H1 (cell line): ENCODE data around the gene CACNG5. TPM values are rescaled to one million over a fixed set of nuclear protein-coding genes. Genes with fewer than 3 reads are reported as not detected.

Experiments used
- CTCF ChIA-PET: fragments of 300-600 bp; sonication (Branson Sonifier 250); formaldehyde crosslinking; loops from one replicate; lab custom pipeline; 2021; ENCODE audit not compliant: partially characterized antibody; lab: Charles Lee
- POLR2A ChIA-PET: fragments of 300-600 bp; sonication (Branson Sonifier 250); formaldehyde crosslinking; loops from one replicate; lab custom pipeline; 2021; ENCODE audit warnings: inconsistent platforms; ENCODE audit not compliant: partially characterized antibody; lab: Charles Lee
- DNase-seq, 2 experiments: peaks; one replicate each; pipeline versions ENCODE4 v3.0.0 to v3.0.0-alpha.2; 2010 to 2022; ENCODE audit warnings: low spot score in 2 of 2, low read depth in 1 of 2, mixed read lengths in 1 of 2
- FAIRE-seq: peaks from 2 replicates; lab custom pipeline; 2011; peaks lifted over from hg19 to GRCh38; lab: Jason Lieb, UNC
- H2AFZ ChIP-seq: 2 replicates; pipeline ENCODE4 v1.8.1; 2012; ENCODE audit warnings: low read length, inconsistent platforms
- H2AK5ac ChIP-seq: 2 replicates; pipeline ENCODE4 v1.6.1; 2013; ENCODE audit warnings: low read depth, low read length
- H2BK120ac ChIP-seq: replicated peaks from 2 replicates; pipeline ENCODE3; 2013; ENCODE audit warnings: low read depth, low read length, inconsistent platforms
- H2BK12ac ChIP-seq: 2 replicates; pipeline ENCODE4 v1.6.1; 2013; ENCODE audit warnings: low read depth, low read length
- H2BK15ac ChIP-seq: 2 replicates; pipeline ENCODE4 v1.6.1; 2013; ENCODE audit warnings: low read length
- H2BK20ac ChIP-seq: 2 replicates; pipeline ENCODE4 v1.6.1; 2013; ENCODE audit warnings: low read length
- H2BK5ac ChIP-seq: 2 replicates; pipeline ENCODE4 v1.6.1; 2013; ENCODE audit warnings: low read depth, low read length
- H3K14ac ChIP-seq: 2 replicates; pipeline ENCODE4 v1.6.1; 2013; ENCODE audit warnings: inconsistent platforms; ENCODE audit not compliant: insufficient read length
- H3K18ac ChIP-seq: 2 replicates; pipeline ENCODE4 v1.6.1; 2013; ENCODE audit warnings: low read length; ENCODE audit errors: extremely low read depth
- H3K23ac ChIP-seq: 2 replicates; pipeline ENCODE4 v1.6.1; 2013; ENCODE audit warnings: inconsistent platforms; ENCODE audit not compliant: insufficient read length
- H3K23me2 ChIP-seq: 2 replicates; pipeline ENCODE4 v1.6.1; 2013; ENCODE audit warnings: low read depth, low read length
- H3K27ac ChIP-seq: 2 replicates; pipeline ENCODE4 v1.6.1; 2011; ENCODE audit warnings: low read depth, low read length, inconsistent platforms
- H3K27me3 ChIP-seq, 4 experiments: replicated peaks in 1 of 4; 1 replicate in 1 of 4; 2 replicates in 3 of 4; pipeline versions ENCODE4 v1.6.1 to v1.8.1; 2011 to 2013; ENCODE audit warnings: low read length in 3 of 4, mild to moderate bottlenecking in 3 of 4, inconsistent platforms in 2 of 4, mixed read lengths in 2 of 4, moderate library complexity in 1 of 4; ENCODE audit not compliant: control insufficient read depth in 3 of 4, insufficient read depth in 3 of 4; ENCODE audit errors: extremely low read depth in 1 of 4
- H3K36me3 ChIP-seq, 4 experiments: 2 replicates each; pipeline versions ENCODE4 v1.6.1 to v1.8.1; 2011 to 2013; ENCODE audit warnings: mild to moderate bottlenecking in 4 of 4, low read length in 3 of 4, moderate library complexity in 2 of 4, control low read depth in 1 of 4, inconsistent platforms in 1 of 4; ENCODE audit not compliant: insufficient read depth in 4 of 4, control insufficient read depth in 2 of 4
- H3K4ac ChIP-seq: replicated peaks from 2 replicates; pipeline ENCODE3; 2013; ENCODE audit warnings: low read length, low read depth, mixed read lengths, inconsistent platforms; ENCODE audit not compliant: insufficient read length
- H3K4me1 ChIP-seq, 4 experiments: replicated peaks in 1 of 4; 1 replicate in 1 of 4; 2 replicates in 3 of 4; pipeline versions ENCODE4 v1.6.1 to v1.8.1; 2011 to 2013; ENCODE audit warnings: low read length in 3 of 4, inconsistent platforms in 2 of 4, mixed read lengths in 1 of 4; ENCODE audit not compliant: insufficient read depth in 4 of 4, control insufficient read depth in 3 of 4
- H3K4me2 ChIP-seq, 2 experiments: 2 replicates each; pipeline versions ENCODE4 v1.6.1 to v1.8.1; 2011 to 2013; ENCODE audit warnings: low read depth in 2 of 2, low read length in 2 of 2, control low read depth in 1 of 2, inconsistent platforms in 1 of 2, mild to moderate bottlenecking in 1 of 2; ENCODE audit not compliant: insufficient read depth in 1 of 2
- H3K4me3 ChIP-seq, 4 experiments: fragments of 200-600, 300-600 bp in 1 of 4; sonication (generic), shearing (Covaris generic), sonication (Bioruptor Twin) in 1 of 4; 2 replicates each; pipeline versions ENCODE4 v1.5.1 to v1.8.1; 2011 to 2016; ENCODE audit warnings: low read length in 4 of 4, low read depth in 3 of 4, control low read depth in 2 of 4, inconsistent platforms in 2 of 4, mild to moderate bottlenecking in 2 of 4, mixed read lengths in 1 of 4, moderate library complexity in 1 of 4; ENCODE audit not compliant: insufficient read depth in 2 of 4; ENCODE audit errors: extremely low read depth in 1 of 4
- H3K56ac ChIP-seq: replicated peaks from 2 replicates; pipeline ENCODE3; 2013; ENCODE audit warnings: low read depth, mild to moderate bottlenecking, mixed read lengths, low read length, inconsistent platforms; ENCODE audit not compliant: insufficient read length
- H3K79me1 ChIP-seq: 2 replicates; pipeline ENCODE4 v1.6.1; 2013; ENCODE audit warnings: low read depth, low read length, control low read depth
- H3K79me2 ChIP-seq, 2 experiments: 2 replicates each; pipeline versions ENCODE4 v1.6.1 to v1.8.1; 2012 to 2013; ENCODE audit warnings: low read length in 2 of 2, mild to moderate bottlenecking in 2 of 2, inconsistent platforms in 1 of 2; ENCODE audit not compliant: insufficient read depth in 2 of 2, control insufficient read depth in 1 of 2
- H3K9ac ChIP-seq, 4 experiments: replicated peaks in 1 of 4; 1 replicate in 1 of 4; 2 replicates in 3 of 4; pipeline versions ENCODE4 v1.6.1 to v1.8.1; 2011 to 2013; ENCODE audit warnings: low read depth in 3 of 4, low read length in 3 of 4, control low read depth in 2 of 4, mild to moderate bottlenecking in 2 of 4, moderate library complexity in 2 of 4, inconsistent platforms in 1 of 4; ENCODE audit errors: extremely low read depth in 1 of 4
- H3K9me3 ChIP-seq, 2 experiments: 2 replicates each; pipeline versions ENCODE4 v1.6.1 to v1.8.1; 2012 to 2013; ENCODE audit warnings: mild to moderate bottlenecking in 2 of 2, moderate library complexity in 2 of 2, control low read depth in 1 of 2, inconsistent platforms in 1 of 2, low read depth in 1 of 2, low read length in 1 of 2, mixed read lengths in 1 of 2; ENCODE audit not compliant: insufficient read depth in 2 of 2
- H4K20me1 ChIP-seq, 2 experiments: replicated peaks in 1 of 2; 2 replicates each; pipeline versions ENCODE3 to v1.8.1; 2011 to 2013; ENCODE audit warnings: inconsistent platforms in 2 of 2, low read length in 2 of 2, mild to moderate bottlenecking in 1 of 2; ENCODE audit not compliant: insufficient read depth in 2 of 2, control insufficient read depth in 1 of 2
- H4K5ac ChIP-seq: 2 replicates; pipeline ENCODE4 v1.6.1; 2013; ENCODE audit warnings: low read length, low read depth, mixed read lengths, inconsistent platforms; ENCODE audit not compliant: insufficient read length
- H4K8ac ChIP-seq: 2 replicates; pipeline ENCODE4 v1.8.0; 2013; ENCODE audit warnings: mild to moderate bottlenecking, moderate library complexity, low read length, inconsistent platforms; ENCODE audit not compliant: insufficient read depth; ENCODE audit errors: extremely low read depth
- H4K91ac ChIP-seq: replicated peaks from 2 replicates; pipeline ENCODE3; 2013; ENCODE audit warnings: low read length, mixed read lengths, inconsistent platforms; ENCODE audit not compliant: insufficient read length
- ASH2L ChIP-seq: fragments of 200-600, 300-600 bp; sonication (generic); IDR thresholded peaks from one replicate; pipeline ENCODE4 v1.7.1; 2017; ENCODE audit warnings: low read length
- BACH1 ChIP-seq: IDR thresholded peaks from 2 replicates; pipeline ENCODE4 v1.6.1; 2012; ENCODE audit warnings: low read length, improper control_type of control experiment
- CEBPB ChIP-seq: IDR thresholded peaks from 2 replicates; pipeline ENCODE4 v1.6.1; 2012; ENCODE audit warnings: low read depth, low read length
- CHD1 ChIP-seq: IDR thresholded peaks from 2 replicates; pipeline ENCODE4 v1.6.1; 2012; ENCODE audit warnings: low read depth, low read length, improper control_type of control experiment
- CREB1 ChIP-seq: IDR thresholded peaks from 2 replicates; pipeline ENCODE4 v1.6.1; 2012; ENCODE audit warnings: inconsistent platforms
- FOSL1 ChIP-seq: IDR thresholded peaks from 2 replicates; pipeline ENCODE4 v1.6.1; 2011; ENCODE audit warnings: mild to moderate bottlenecking, low read depth, low read length, moderate library complexity; ENCODE audit not compliant: insufficient read depth
- GTF2F1 ChIP-seq: IDR thresholded peaks from 2 replicates; pipeline ENCODE4 v1.6.1; 2012; ENCODE audit warnings: low read depth, low read length, improper control_type of control experiment, borderline replicate concordance
- NANOG ChIP-seq: IDR thresholded peaks from 2 replicates; pipeline ENCODE4 v1.6.1; 2011; ENCODE audit warnings: low read length, low read depth, mild to moderate bottlenecking, inconsistent platforms; ENCODE audit not compliant: insufficient read depth, poor library complexity, severe bottlenecking
- POU5F1 ChIP-seq: IDR thresholded peaks from 2 replicates; pipeline ENCODE4 v1.6.1; 2011; ENCODE audit warnings: low read depth, mild to moderate bottlenecking, low read length, moderate library complexity
- SAP30 ChIP-seq: fragments of 300-600 bp; sonication (generic); IDR thresholded peaks from 2 replicates; pipeline ENCODE4 v1.7.1; 2012; ENCODE audit warnings: low read length, moderate library complexity, mild to moderate bottlenecking, inconsistent platforms; ENCODE audit not compliant: insufficient read depth, insufficient replicate concordance
- SIRT6 ChIP-seq: IDR thresholded peaks from one replicate; pipeline ENCODE4 v1.7.1; 2012; ENCODE audit warnings: low read length, inconsistent platforms
- SP1 ChIP-seq: IDR thresholded peaks from 2 replicates; pipeline ENCODE4 v1.6.1; 2011; ENCODE audit warnings: low read depth, low read length
- SUZ12 ChIP-seq: fragments of 200-600 bp; sonication (generic); IDR thresholded peaks from 2 replicates; pipeline ENCODE4 v1.6.1; 2012; ENCODE audit warnings: mild to moderate bottlenecking, inconsistent platforms, low read length, moderate library complexity, mixed read lengths
- TAF1 ChIP-seq: IDR thresholded peaks from 2 replicates; pipeline ENCODE4 v1.6.1; 2011; ENCODE audit warnings: mild to moderate bottlenecking, low read depth, low read length
- TAF7 ChIP-seq: optimal IDR thresholded peaks from 2 replicates; pipeline ENCODE3; 2011; ENCODE audit warnings: low read depth, mild to moderate bottlenecking, inconsistent platforms, low read length, moderate library complexity, borderline replicate concordance
- TEAD4 ChIP-seq: IDR thresholded peaks from 2 replicates; pipeline ENCODE4 v1.6.1; 2012; ENCODE audit warnings: low read depth, low read length, inconsistent platforms, mixed read lengths
- WGBS, 2 experiments: shearing (Covaris generic) in 1 of 2; methylation state at CpG; one replicate each; pipeline versions ENCODE4 v1.1.6 to v1.1.7; 2013 to 2015; ENCODE audit warnings: low lambda C conversion rate in 2 of 2, mixed read lengths in 2 of 2, inconsistent platforms in 1 of 2, low coverage in 1 of 2, missing lambda C conversion rate in 1 of 2; ENCODE audit not compliant: insufficient replicate concordance in 2 of 2, insufficient coverage in 1 of 2, insufficient read length in 1 of 2; ENCODE audit errors: extremely low coverage in 1 of 2, missing lambda C conversion rate in 1 of 2; 5-methylcytosine and 5-hydroxymethylcytosine counted together
- polyA plus RNA-seq, 7 experiments: library from polyadenylated mRNA; depleted of rRNA in 3 of 7; stranded (reverse) in 5 of 7; unstranded in 2 of 7; fragments of >200 nt in 5 of 7; fragments of 200-250 nt in 2 of 7; gene quantifications; 1 replicate in 5 of 7; 2 replicates in 1 of 7; 4 replicates in 1 of 7; pipeline versions ENCODE4 v1.2.1 to v1.2.3, GENCODE V29; 2011 to 2013; ENCODE audit warnings: missing spikeins in 2 of 7, mixed read lengths in 2 of 7
- total RNA-seq: library from RNA; stranded (reverse); fragmentation: NEBNext Ultra II Directional; extraction: Animal tissue kit (Norgen Biotek cat#: 25700); gene quantifications from 2 replicates; pipeline ENCODE4 v1.2.1, GENCODE V29; 2021

The CACNG5 gene
- total and polyA plus RNA-seq, 2 of the 8 experiments (the other 6 are each of a cell fraction or from before 2014, with no cell fraction given), result 2.2 to 3.1 TPM

GRCh38 chr17:66920435-66920834, 85.5 kb downstream of the CACNG5 start:
- Histone ChIP-seq H3K79me2 (no peaks in the 10 kb centered on the region), H3K4me3 (no peak overlapping the region), H3K18ac (no peak overlapping the region), H3K4me2 (no peak overlapping the region), H2BK120ac (no peak overlapping the region), H3K27me3 (no peaks in the 10 kb centered on the region), H3K9ac (no peak overlapping the region), H3K36me3 (no peaks in the 10 kb centered on the region), H2BK5ac (no peak overlapping the region), H3K9me3 (no peaks in the 10 kb centered on the region; a peak in 1 of 4 replicates), H2BK20ac (no peak overlapping the region), H3K56ac (no peak overlapping the region), H3K23me2 (no peaks in the 10 kb centered on the region; the same call in 1 of the 2 replicates), H4K20me1 (peaks cover 0 to 2% of the 10 kb centered on the region in 2 experiments), H3K23ac (no peak overlapping the region), H3K79me1 (no peaks in the 10 kb centered on the region), H2BK12ac (no peak overlapping the region), H2AFZ (no peak overlapping the region), H3K27ac (no peak overlapping the region), H2BK15ac (no peak overlapping the region), H2AK5ac (no peak overlapping the region), H3K4me1 (no peaks in the 10 kb centered on the region), H4K91ac (no peak overlapping the region), H4K8ac (no peak overlapping the region), H3K14ac (no peak overlapping the region), H3K4ac (no peak overlapping the region), H4K5ac (no peak overlapping the region)
- CTCF ChIA-PET, result interaction anchor here (0.6 to 1.7 kb wide), 6 partner anchors 11 to 160 kb away, joined by 3 to 4 read pairs (median 4); no protein-coding TSS in a partner anchor
- FAIRE-seq, result no peak
- 87% methylated on average over 9 of the region's 9 CpGs; no CpG with 5 or more reads in 1 of the 2 experiments for WGBS, 2 experiments
- no peak for DNase-seq
- POLR2A ChIA-PET, result interaction anchor here (1.5 kb wide), 1 partner anchor 24 kb away, joined by 3 read pairs; no protein-coding TSS in a partner anchor
- no peak for TF ChIP-seq SUZ12
- TF ChIP-seq CHD1, result no peak
- no peak for TF ChIP-seq TAF1
- TF ChIP-seq SIRT6, result no peak
- no peak for TF ChIP-seq FOSL1
- TF ChIP-seq SAP30, result no peak
- TF ChIP-seq BACH1, result no peak
- no peak for TF ChIP-seq CEBPB
- TF ChIP-seq POU5F1, result no peak
- no peak for TF ChIP-seq TEAD4
- no peak for TF ChIP-seq SP1
- no peak for TF ChIP-seq ASH2L
- no peak for TF ChIP-seq NANOG
- no peak for TF ChIP-seq CREB1
- TF ChIP-seq TAF7, result no peak
- no peak for TF ChIP-seq GTF2F1
